Panc1 (cell line): Measurements from ENCODE around the gene ZNF831.

Source experiments
- POLR2AphosphoS5 ChIP-seq: IDR thresholded peaks from 2 replicates; pipeline ENCODE4 v1.6.1; 2012; ENCODE audit warnings: mild to moderate bottlenecking, low read depth, low read length, moderate library complexity
- TF ChIP-seq, protein P1 (sequence below): fragments of 450-650 bp; IDR thresholded peaks from 2 replicates; pipeline ENCODE4 v1.5.1; 2017; ENCODE audit warnings: mild to moderate bottlenecking
- TF ChIP-seq, protein P2 (sequence below), 2 experiments: IDR thresholded peaks; 2 replicates each; pipeline ENCODE4 v1.6.1; 2011 to 2012; ENCODE audit warnings: low read depth in 2 of 2, control low read depth in 1 of 2, low read length in 1 of 2, mild to moderate bottlenecking in 1 of 2, moderate library complexity in 1 of 2; ENCODE audit not compliant: insufficient read depth in 1 of 2

GRCh38 chr20:59179988-59180387, 16.4 kb downstream of the ZNF831 start:
- TF ChIP-seq, protein P1, sequence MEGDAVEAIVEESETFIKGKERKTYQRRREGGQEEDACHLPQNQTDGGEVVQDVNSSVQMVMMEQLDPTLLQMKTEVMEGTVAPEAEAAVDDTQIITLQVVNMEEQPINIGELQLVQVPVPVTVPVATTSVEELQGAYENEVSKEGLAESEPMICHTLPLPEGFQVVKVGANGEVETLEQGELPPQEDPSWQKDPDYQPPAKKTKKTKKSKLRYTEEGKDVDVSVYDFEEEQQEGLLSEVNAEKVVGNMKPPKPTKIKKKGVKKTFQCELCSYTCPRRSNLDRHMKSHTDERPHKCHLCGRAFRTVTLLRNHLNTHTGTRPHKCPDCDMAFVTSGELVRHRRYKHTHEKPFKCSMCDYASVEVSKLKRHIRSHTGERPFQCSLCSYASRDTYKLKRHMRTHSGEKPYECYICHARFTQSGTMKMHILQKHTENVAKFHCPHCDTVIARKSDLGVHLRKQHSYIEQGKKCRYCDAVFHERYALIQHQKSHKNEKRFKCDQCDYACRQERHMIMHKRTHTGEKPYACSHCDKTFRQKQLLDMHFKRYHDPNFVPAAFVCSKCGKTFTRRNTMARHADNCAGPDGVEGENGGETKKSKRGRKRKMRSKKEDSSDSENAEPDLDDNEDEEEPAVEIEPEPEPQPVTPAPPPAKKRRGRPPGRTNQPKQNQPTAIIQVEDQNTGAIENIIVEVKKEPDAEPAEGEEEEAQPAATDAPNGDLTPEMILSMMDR: no peak
- TF ChIP-seq POLR2AphosphoS5: no peak
- TF ChIP-seq, protein P2, sequence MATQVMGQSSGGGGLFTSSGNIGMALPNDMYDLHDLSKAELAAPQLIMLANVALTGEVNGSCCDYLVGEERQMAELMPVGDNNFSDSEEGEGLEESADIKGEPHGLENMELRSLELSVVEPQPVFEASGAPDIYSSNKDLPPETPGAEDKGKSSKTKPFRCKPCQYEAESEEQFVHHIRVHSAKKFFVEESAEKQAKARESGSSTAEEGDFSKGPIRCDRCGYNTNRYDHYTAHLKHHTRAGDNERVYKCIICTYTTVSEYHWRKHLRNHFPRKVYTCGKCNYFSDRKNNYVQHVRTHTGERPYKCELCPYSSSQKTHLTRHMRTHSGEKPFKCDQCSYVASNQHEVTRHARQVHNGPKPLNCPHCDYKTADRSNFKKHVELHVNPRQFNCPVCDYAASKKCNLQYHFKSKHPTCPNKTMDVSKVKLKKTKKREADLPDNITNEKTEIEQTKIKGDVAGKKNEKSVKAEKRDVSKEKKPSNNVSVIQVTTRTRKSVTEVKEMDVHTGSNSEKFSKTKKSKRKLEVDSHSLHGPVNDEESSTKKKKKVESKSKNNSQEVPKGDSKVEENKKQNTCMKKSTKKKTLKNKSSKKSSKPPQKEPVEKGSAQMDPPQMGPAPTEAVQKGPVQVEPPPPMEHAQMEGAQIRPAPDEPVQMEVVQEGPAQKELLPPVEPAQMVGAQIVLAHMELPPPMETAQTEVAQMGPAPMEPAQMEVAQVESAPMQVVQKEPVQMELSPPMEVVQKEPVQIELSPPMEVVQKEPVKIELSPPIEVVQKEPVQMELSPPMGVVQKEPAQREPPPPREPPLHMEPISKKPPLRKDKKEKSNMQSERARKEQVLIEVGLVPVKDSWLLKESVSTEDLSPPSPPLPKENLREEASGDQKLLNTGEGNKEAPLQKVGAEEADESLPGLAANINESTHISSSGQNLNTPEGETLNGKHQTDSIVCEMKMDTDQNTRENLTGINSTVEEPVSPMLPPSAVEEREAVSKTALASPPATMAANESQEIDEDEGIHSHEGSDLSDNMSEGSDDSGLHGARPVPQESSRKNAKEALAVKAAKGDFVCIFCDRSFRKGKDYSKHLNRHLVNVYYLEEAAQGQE (IDR thresholded peaks at IDR 0.05; ENCODE audit: insufficient read depth in 1 of 2, low read depth in 2 of 2, low read length in 1 of 2): no peak
